GM13976 (cell line): ENCODE results near the gene HPCAL1.

Experiments used
- DNase-seq: peaks from one replicate; pipeline ENCODE4 v3.0.0; 2012; ENCODE audit warnings: low spot score
- in situ Hi-C: fragments of 300-500 bp; cut with MboI; formaldehyde crosslinking; loops from one replicate; pipeline ENCODE4 v1.12.0; 2022; ENCODE audit warnings: low sequenced_read_pairs, mixed read lengths, inconsistent platforms; ENCODE audit not compliant: unreplicated experiment
- TF ChIP-seq, protein P1 (sequence below): IDR thresholded peaks from 2 replicates; pipeline ENCODE4 v1.5.1; 2012; ENCODE audit warnings: borderline replicate concordance, mild to moderate bottlenecking; ENCODE audit not compliant: insufficient read depth; ENCODE audit errors: extremely low read depth, missing control alignments, control extremely low read depth

The HPCAL1 gene

DNA sequence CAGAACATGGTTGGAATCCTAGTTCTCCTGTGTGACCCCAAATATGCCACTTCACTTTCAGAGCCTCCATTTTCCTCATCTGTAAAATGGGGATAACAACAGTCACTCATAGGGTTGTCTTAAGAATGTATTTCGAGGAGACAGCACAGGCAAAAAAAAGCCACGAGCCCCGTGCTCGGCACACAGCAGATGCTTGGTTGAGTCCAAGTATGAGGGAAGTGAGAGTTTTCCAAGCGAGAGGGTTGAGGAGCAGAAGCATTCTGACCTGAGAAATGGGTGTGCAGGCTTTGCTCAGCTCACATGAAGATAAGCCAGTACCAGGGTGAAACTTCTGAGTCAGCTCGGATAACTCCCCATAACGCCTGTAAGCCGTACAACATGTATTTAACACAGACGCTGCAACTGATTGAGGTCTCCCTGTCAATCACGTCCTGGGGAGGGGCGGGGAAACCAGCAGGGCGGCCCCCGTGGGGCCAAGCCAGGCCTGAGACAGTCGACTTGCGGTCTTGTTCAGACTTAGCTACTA lies 168.4 kb downstream of the HPCAL1 start:
- no peak for DNase-seq
- in situ Hi-C loops, result no loop called here
- TF ChIP-seq, protein P1, sequence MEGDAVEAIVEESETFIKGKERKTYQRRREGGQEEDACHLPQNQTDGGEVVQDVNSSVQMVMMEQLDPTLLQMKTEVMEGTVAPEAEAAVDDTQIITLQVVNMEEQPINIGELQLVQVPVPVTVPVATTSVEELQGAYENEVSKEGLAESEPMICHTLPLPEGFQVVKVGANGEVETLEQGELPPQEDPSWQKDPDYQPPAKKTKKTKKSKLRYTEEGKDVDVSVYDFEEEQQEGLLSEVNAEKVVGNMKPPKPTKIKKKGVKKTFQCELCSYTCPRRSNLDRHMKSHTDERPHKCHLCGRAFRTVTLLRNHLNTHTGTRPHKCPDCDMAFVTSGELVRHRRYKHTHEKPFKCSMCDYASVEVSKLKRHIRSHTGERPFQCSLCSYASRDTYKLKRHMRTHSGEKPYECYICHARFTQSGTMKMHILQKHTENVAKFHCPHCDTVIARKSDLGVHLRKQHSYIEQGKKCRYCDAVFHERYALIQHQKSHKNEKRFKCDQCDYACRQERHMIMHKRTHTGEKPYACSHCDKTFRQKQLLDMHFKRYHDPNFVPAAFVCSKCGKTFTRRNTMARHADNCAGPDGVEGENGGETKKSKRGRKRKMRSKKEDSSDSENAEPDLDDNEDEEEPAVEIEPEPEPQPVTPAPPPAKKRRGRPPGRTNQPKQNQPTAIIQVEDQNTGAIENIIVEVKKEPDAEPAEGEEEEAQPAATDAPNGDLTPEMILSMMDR, result no peak

DNA sequence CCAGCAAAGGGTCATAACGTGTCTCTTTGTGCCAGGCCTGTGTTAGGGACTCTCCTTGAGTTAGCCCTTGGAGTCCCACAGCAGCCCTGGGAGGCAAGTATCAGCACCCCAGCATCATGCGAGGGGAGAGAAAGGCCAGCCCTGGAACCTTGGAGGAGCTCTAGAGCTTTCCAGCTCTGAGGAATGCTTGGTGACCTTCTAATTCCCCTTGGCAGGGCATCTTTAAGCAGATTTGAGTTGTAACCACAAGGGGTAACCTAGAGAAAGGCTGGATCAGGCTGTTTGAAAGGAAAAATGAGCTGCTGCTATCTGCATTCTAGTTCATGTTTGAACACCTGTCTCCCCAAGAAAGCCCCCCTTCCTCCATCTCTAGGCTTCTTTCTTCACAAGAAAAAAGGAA lies 169.3 kb downstream of the HPCAL1 start:
- TF ChIP-seq, protein P1, result no peak
- no peak for DNase-seq
- in situ Hi-C loops, result no loop called here

DNA sequence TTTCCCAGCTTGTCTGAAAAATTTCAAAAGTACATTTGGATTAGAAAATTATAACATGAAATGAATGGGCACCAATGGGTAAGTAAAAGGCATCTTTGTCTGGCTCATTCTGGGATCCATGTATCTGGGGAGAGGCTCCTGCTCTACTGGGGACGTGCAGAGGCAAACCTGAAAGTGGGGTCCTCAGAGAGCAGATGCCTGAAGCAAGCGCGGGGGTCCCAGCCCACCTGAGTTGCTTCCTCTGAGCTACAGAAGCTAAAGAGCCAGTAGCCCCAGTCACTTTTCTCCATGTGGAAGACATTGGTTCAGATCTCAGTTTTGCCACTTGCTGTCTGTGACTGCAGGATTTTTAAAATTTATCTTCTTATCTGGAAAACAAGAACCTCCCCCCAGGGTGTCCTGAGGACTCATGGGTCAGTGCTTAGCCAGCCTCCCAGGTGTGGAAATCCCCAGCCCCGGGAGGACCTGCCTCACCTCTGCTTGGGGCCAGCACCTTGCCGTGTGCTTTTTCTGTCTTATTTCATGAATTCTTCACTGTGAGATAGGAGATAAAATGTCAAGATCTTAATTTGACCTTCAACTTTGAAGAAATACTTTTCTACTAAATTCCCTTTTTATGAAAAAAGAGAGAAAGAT lies 170.5 kb downstream of the HPCAL1 start:
- TF ChIP-seq, protein P1, result no peak
- in situ Hi-C loops, result no loop called here
- DNase-seq, result no peak

DNA sequence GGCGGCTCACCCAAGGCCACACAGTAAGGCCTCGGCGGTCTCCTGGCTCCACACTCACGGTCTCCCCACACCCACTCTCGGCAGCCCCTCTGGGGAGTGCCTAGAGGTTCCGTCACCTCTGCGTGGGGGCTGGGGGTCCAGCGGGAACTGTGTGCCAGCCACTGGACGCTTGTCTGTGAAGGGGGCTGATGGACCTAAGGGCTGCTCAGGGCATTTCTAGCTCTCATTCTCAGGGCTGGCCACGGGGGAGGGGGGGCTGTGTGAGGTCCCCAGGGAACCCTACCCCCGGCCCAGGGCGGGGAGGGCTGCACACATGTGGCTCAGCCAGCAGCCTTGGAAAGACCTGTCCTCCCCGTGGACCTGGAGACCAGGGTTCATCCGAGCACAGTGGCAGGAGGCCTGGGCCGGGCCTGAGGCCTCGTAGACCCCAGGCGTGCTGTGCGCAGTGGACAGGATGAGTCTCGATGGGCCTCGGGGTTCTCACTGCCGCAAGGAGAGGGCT lies 172.6 kb downstream of the HPCAL1 start:
- TF ChIP-seq, protein P1, result no peak
- DNase-seq, result no peak
- in situ Hi-C loops, result no loop called here

DNA sequence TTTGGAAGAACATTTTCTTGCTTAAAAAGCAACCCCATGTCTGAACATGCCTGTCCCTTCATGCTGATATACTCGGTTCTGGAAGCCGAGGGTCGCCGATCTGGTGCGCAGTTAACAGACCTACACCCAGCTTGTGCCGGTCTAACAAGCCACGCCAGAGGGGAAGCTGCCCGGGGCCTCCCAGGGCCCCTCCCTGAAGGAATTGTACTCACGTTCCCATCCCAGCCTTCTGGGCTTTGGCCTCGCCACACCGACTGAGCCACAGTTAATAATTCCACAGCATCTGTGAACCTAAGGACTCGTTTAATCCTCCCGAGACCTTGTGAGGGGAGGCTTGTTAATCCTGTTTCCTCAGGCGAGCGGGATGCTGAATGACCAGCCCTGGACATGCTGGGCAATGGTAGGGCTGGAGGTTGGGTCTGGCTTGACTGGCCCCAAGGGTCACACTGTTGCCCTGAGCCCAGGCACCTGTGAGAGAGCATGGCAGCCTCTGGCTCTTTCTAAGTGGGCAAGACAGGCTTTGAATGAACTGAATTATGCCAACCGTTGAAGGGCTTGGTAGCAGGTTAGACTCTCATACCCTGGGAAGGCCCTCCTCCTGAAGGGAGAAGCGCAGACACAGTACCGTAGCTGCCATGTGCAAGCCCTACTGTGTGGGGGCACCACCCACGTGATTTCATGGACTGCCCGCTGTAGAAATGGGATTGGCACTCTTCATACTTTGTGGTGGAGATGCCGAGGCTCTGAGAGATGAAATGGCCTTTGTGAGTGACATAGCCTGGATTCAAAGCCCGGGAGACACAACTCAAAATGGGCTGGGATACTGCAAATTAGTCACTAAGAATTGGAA lies 173.3 kb downstream of the HPCAL1 start:
- TF ChIP-seq, protein P1, result no peak
- in situ Hi-C loops, result no loop called here

DNA sequence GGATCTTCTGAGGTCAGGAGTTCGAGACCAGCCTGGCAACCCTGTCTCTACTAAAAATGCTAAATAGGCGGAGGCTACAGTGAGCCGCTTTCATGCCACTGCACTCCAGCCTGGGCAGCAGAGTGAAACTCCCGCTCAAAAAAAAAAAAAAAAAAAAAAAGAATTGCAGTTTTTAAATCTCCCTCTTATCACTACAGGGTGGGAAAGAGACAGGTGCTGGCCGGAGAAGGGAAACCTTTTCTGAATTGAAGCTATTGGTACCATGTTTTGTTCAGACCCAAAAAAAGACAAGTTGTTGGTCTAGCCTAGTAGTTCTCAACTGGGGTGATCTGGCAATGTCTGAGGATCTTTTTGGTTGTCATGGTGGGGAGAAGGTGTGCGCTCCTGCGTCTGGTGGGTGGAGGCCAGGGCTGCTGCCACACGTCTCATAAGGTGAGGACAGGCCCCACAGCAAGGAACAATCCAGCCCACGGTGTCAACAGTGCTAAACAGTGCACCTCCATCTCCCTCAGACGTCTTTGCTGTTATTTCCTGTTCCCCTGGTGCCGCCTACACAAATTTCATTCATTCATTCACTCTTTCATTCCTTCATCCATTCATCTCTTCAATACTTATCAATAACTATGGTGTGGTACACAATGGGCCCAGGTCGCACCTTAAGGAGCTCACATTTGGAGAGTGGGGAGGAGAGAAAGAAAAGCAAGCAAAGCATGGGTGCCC lies 174.2 kb downstream of the HPCAL1 start:
- no peak for DNase-seq
- in situ Hi-C loops, result no loop called here
- TF ChIP-seq, protein P1, result no peak

More for the DNA sequence above, 173.3 kb downstream of the HPCAL1 start:
- DNase-seq, result no peak
